ENCODE measurements around the gene STEEP1. TPM values are rescaled to one million over a fixed set of nuclear protein-coding genes. Genes with fewer than 3 reads are reported as not detected.
"Not testable (repeated sequence)": the region's sequence is repeated elsewhere in the genome, so short reads cannot be mapped to it uniquely, and the experiment has no call there.

STEEP1 gene
- total and polyA plus RNA-seq, 2 donors = 20.4 to 38.8 TPM

DNA sequence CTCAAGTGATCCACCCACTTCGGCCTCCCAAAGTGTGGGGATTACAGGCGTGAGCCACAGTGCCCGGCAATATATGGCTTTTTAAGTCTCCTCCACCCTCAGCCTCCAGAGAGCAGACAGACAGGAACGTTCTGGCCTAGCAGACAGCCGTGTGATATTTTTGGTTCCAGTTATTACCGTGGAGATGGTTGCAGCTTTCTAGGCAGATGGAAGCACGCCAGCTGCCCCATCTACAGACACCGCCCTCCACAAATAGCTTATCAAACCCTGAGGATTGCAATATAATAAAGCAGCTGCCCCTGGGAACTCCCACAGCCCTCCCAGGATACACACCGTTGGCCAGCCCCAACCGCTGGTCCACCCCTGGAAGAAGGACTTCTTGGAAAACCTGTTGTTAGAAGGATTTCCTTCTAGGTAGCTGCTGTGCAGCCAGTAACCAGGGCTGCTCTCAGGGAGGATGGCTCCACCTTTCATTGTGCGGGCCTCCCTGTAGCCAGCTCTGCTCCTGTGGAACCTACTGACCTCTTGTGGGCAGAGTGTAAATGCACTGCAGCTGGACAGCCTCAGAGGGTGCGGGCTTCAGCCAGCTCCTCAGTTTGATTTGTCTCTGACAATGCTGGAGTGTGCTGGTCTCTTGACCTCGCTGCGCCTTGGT, 52.9 kb downstream of the STEEP1 start:
- H3K4me1 ChIP-seq (ENCODE audit: control insufficient read depth in 2 of 2, insufficient read depth in 2 of 2, low read length in 2 of 2) = peaks cover 0 to 12% of the 10 kb centered on the region in 2 donors
- H3K27ac ChIP-seq (ENCODE audit: low read depth in 1 of 2, low read length in 1 of 2) = no peak overlapping the region
- H3K4me3 ChIP-seq (ENCODE audit: low read length in 2 of 2) = no peak overlapping the region
- DNase-seq (ENCODE audit: low read depth in 6 of 9, low spot score in 9 of 9) = peak in 2 of 9 donors; percentile 25 to 58
- no peaks in the 10 kb centered on the region for H3K36me3 ChIP-seq (ENCODE audit: control insufficient read depth in 2 of 2, insufficient read depth in 2 of 2, low read length in 1 of 2)
- H3K27me3 ChIP-seq (ENCODE audit: control insufficient read depth in 2 of 2, insufficient read depth in 1 of 2, low read length in 1 of 2) = no peaks in the 10 kb centered on the region
- WGBS = 68% methylated on average over 14 of the region's 14 CpGs
- no peaks in the 10 kb centered on the region for H3K9me3 ChIP-seq (ENCODE audit: control insufficient read depth in 2 of 2, insufficient read depth in 1 of 2, low read length in 1 of 2)

DNA sequence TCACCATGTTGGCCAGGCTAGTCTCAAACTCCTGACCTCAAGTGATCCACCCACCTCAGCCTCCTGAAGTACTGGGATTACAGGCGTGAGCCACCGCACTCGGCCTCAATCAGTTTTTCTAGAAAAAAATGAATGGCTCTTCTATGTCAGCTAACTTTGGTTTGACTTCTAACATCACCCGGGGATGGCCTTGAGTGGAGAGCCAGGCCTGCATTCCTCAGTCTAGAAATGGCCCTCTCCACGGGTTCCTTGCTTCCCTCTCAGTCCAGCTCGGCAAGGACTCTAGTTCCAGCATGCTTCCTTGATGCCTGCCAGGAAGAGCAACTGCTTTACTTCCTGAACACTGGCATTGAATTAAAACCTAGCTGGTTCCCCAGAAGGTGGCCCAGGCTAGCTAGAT, 58.0 kb downstream of the STEEP1 start:
- no peaks in the 10 kb centered on the region for H3K27me3 ChIP-seq (ENCODE audit: control insufficient read depth in 2 of 2, insufficient read depth in 1 of 2, low read length in 1 of 2)
- H3K4me1 ChIP-seq (ENCODE audit: control insufficient read depth in 2 of 2, insufficient read depth in 2 of 2, low read length in 2 of 2) = peaks cover 0 to 12% of the 10 kb centered on the region in 2 donors
- WGBS = 95% methylated on average over 6 of the region's 6 CpGs
- H3K36me3 ChIP-seq (ENCODE audit: control insufficient read depth in 2 of 2, insufficient read depth in 2 of 2, low read length in 1 of 2) = no peaks in the 10 kb centered on the region
- no peak overlapping the region for H3K27ac ChIP-seq (ENCODE audit: low read depth in 1 of 2, low read length in 1 of 2)
- no peak overlapping the region for H3K4me3 ChIP-seq (ENCODE audit: low read length in 2 of 2)
- no peaks in the 10 kb centered on the region for H3K9me3 ChIP-seq (ENCODE audit: control insufficient read depth in 2 of 2, insufficient read depth in 1 of 2, low read length in 1 of 2)
- no peak for DNase-seq (ENCODE audit: low read depth in 6 of 9, low spot score in 9 of 9)

DNA sequence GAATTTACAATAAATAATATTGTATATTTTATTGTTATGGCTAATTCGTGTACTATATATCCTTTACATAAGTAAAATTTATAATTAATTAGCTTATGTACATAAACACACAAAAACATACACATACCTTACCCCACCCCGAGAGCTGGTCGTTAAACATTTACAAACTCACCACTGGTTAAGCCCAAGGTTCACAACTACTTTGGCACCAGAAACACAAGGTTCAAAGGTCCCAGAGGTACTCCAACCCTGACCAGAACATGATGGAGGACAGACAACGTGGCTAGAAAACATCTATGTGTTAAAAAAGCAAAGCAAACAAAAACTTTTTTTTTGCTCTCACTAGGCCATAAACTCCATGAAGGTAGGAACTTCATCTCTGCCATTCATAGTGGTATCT, 59.3 kb downstream of the STEEP1 start:
- no peak overlapping the region for H3K27ac ChIP-seq (ENCODE audit: low read depth in 1 of 2, low read length in 1 of 2)
- DNase-seq (ENCODE audit: low read depth in 6 of 9, low spot score in 9 of 9) = no peak
- H3K4me1 ChIP-seq (ENCODE audit: control insufficient read depth in 2 of 2, insufficient read depth in 2 of 2, low read length in 2 of 2) = peaks cover 0 to 15% of the 10 kb centered on the region in 2 donors
- WGBS = 100% methylated on average over 4 of the region's 4 CpGs
- no peak overlapping the region for H3K4me3 ChIP-seq (ENCODE audit: low read length in 2 of 2)
- H3K9me3 ChIP-seq (ENCODE audit: control insufficient read depth in 2 of 2, insufficient read depth in 1 of 2, low read length in 1 of 2) = no peaks in the 10 kb centered on the region
- H3K36me3 ChIP-seq (ENCODE audit: control insufficient read depth in 2 of 2, insufficient read depth in 2 of 2, low read length in 1 of 2) = no peaks in the 10 kb centered on the region
- no peaks in the 10 kb centered on the region for H3K27me3 ChIP-seq (ENCODE audit: control insufficient read depth in 2 of 2, insufficient read depth in 1 of 2, low read length in 1 of 2)

DNA sequence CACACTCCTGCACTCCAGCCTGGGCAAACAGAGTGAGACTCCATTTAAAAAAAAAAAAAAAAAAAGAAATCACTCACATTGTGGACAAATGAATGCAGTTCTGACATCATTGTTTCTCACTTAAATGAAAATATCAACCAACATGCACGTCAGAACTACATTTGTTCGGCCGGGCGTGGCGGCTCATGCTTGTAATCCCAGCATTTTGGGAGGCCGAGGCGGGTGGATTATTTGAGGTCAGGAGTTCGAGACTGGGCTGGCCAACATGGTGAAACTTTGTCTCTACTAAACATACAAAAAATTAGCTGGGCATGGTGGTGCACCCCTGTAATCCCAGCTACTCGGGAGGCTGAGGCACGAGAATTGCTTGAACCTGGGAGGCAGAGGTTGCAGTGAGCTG, 60.1 kb downstream of the STEEP1 start:
- 96% methylated on average over 10 of the region's 10 CpGs for WGBS
- not testable (repeated sequence) for H3K36me3 ChIP-seq (ENCODE audit: control insufficient read depth in 2 of 2, insufficient read depth in 2 of 2, low read length in 1 of 2); DNase-seq (ENCODE audit: low read depth in 6 of 9, low spot score in 9 of 9); H3K4me3 ChIP-seq (ENCODE audit: low read length in 2 of 2); H3K27me3 ChIP-seq (ENCODE audit: control insufficient read depth in 2 of 2, insufficient read depth in 1 of 2, low read length in 1 of 2); H3K27ac ChIP-seq (ENCODE audit: low read depth in 1 of 2, low read length in 1 of 2); H3K9me3 ChIP-seq (ENCODE audit: control insufficient read depth in 2 of 2, insufficient read depth in 1 of 2, low read length in 1 of 2)
- H3K4me1 ChIP-seq (ENCODE audit: control insufficient read depth in 2 of 2, insufficient read depth in 2 of 2, low read length in 2 of 2) = peaks cover 0 to 20% of the 10 kb centered on the region in 2 donors

DNA sequence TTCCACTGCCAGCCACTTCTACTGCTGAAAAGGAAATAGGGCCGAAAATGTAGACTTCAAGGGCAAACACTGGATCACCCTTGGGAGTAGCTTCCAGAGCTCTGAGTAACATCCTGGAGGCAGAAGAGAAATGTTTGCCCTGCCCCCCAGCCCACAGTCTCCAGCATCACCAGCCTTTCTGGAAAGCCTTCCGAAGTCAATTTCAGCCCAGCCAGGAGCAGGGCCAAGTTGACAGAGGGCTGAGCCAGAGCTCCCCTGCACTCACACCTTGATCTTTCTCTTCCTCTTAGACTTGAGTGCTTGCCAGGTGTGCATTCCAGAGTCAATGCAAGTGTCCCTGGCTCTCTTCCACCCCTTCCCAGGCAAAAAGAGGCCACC, 61.7 kb downstream of the STEEP1 start:
- WGBS = 97% methylated on average over 2 of the region's 2 CpGs
- H3K27ac ChIP-seq (ENCODE audit: low read depth in 1 of 2, low read length in 1 of 2) = no peak overlapping the region
- no peak for DNase-seq (ENCODE audit: low read depth in 6 of 9, low spot score in 9 of 9)

DNA sequence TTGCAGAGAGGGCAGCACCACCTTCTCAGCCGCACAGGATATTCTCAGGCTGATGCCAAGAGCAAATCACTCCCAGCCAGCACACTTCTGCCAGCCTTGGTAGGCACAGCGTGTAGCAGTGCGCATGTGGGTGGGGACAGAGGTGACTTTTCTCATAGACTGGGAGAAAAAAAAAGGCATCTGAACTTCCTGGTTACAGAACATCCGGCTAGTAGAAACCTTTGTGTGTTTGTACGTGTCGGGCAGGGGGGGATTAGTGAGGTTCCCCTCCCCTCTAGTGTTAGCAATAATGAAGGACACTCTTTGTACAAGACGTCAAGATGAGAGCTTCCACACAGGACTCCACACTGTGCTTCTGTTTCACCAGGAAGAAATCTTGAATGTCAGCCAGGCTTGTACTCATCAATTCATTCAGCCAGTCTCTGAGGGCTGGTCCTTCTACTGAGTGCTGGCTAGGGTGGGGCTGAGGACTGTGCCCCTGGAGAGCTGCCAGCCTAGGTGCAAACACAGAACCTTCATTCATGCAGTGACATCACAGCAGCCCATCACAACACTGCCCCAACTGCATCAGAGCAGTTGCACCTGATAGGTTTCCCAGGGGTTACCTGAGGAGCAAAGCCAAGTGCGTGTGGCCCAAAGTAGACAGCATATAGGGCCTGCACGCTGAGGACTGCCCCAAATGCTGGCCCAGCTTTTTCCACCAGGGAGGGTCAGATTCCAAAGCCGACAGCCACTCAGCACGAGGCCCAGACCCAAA, 62.3 kb downstream of the STEEP1 start:
- H3K36me3 ChIP-seq (ENCODE audit: control insufficient read depth in 2 of 2, insufficient read depth in 2 of 2, low read length in 1 of 2) = no peaks in the 10 kb centered on the region
- 65% methylated on average over 11 of the region's 11 CpGs for WGBS
- no peaks in the 10 kb centered on the region for H3K9me3 ChIP-seq (ENCODE audit: control insufficient read depth in 2 of 2, insufficient read depth in 1 of 2, low read length in 1 of 2)
- peaks cover 0 to 20% of the 10 kb centered on the region in 2 donors for H3K4me1 ChIP-seq (ENCODE audit: control insufficient read depth in 2 of 2, insufficient read depth in 2 of 2, low read length in 2 of 2)
- peak overlapping the region; percentile 36 to 57 for H3K27ac ChIP-seq (ENCODE audit: low read depth in 1 of 2, low read length in 1 of 2)
- H3K27me3 ChIP-seq (ENCODE audit: control insufficient read depth in 2 of 2, insufficient read depth in 1 of 2, low read length in 1 of 2) = no peaks in the 10 kb centered on the region
- peak in 2 of 9 donors; percentile 33 to 68 for DNase-seq (ENCODE audit: low read depth in 6 of 9, low spot score in 9 of 9)
- no peak overlapping the region for H3K4me3 ChIP-seq (ENCODE audit: low read length in 2 of 2)

More for the DNA sequence above, 61.7 kb downstream of the STEEP1 start:
- no peaks in the 10 kb centered on the region for H3K9me3 ChIP-seq (ENCODE audit: control insufficient read depth in 2 of 2, insufficient read depth in 1 of 2, low read length in 1 of 2)
- H3K36me3 ChIP-seq (ENCODE audit: control insufficient read depth in 2 of 2, insufficient read depth in 2 of 2, low read length in 1 of 2) = no peaks in the 10 kb centered on the region
- H3K4me3 ChIP-seq (ENCODE audit: low read length in 2 of 2) = no peak overlapping the region
- H3K4me1 ChIP-seq (ENCODE audit: control insufficient read depth in 2 of 2, insufficient read depth in 2 of 2, low read length in 2 of 2) = peaks cover 0 to 20% of the 10 kb centered on the region in 2 donors
- H3K27me3 ChIP-seq (ENCODE audit: control insufficient read depth in 2 of 2, insufficient read depth in 1 of 2, low read length in 1 of 2) = no peaks in the 10 kb centered on the region

DNA sequence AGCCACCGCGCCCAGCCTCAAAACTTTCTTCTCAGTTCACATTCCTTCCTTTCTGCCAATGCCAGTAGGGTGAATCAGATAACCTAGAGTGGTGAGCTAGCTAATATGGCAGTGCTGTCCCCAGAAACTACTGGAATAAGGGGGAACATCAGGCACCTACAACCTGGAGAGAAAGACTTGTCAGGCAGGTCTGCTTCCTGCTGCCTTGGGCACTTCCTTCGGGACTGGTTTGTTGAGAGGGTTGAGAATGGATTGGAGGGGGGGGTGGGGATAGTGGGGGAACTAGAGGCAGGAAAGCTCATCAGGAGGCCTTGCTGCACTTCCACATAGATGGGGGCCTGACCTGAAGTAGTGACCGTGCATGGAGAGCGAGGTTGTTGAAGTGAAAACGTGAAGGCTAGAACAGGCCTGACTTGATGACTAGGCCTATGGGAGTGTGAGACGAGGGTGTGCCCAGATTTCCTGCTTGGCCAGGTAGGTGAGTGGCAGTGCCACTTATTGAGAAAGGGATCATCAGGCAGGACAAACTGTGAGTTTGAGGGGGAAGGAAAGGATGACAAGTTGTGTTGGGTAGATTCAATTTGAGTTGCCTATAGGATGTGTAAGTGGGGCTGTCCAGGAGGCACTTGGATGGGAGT, 63.6 kb downstream of the STEEP1 start:
- no peak overlapping the region for H3K4me3 ChIP-seq (ENCODE audit: low read length in 2 of 2)
- no peaks in the 10 kb centered on the region for H3K9me3 ChIP-seq (ENCODE audit: control insufficient read depth in 2 of 2, insufficient read depth in 1 of 2, low read length in 1 of 2)
- H3K36me3 ChIP-seq (ENCODE audit: control insufficient read depth in 2 of 2, insufficient read depth in 2 of 2, low read length in 1 of 2) = no peaks in the 10 kb centered on the region
- no peaks in the 10 kb centered on the region for H3K27me3 ChIP-seq (ENCODE audit: control insufficient read depth in 2 of 2, insufficient read depth in 1 of 2, low read length in 1 of 2)
- H3K4me1 ChIP-seq (ENCODE audit: control insufficient read depth in 2 of 2, insufficient read depth in 2 of 2, low read length in 2 of 2) = peaks cover 0 to 30% of the 10 kb centered on the region in 2 donors
- WGBS = 97% methylated on average over 7 of the region's 7 CpGs
- no peak overlapping the region for H3K27ac ChIP-seq (ENCODE audit: low read depth in 1 of 2, low read length in 1 of 2)
- no peak for DNase-seq (ENCODE audit: low read depth in 6 of 9, low spot score in 9 of 9)

DNA sequence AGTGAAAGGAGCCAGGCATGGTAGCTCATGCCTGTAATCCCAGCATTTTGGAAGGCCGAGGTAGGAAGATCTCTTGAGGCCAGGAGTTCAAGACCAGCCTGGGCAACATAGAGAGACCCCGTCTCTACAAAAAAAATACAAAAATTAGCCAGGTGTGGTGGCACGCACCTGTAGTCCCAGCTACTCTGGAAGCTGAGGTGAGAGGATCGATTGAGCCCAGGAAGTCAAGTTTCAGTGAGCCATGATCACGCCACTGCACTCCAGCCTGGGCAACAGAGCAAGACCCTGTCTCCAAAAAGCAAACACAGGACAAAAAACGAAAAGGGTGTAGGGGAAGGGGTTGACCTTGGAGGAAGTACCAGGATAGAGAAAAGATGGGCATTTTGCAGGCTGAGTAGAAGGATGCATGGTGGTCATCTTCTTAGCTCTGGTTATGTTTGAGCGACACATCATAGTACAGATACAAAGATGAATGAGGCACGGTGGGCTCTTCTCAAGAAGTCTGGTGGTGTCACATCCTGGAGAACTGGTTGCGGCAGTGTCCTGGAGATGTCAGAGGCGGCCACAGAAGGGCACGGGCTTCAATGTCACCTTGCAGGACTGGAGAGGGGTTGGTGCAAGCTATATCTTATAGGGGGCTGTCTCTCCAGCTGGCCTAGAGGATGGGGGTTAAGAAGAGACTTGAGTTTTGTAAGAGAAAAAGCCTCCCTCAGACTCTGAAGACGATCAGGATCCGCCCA, 65.0 kb downstream of the STEEP1 start:
- 94% methylated on average over 13 of the region's 13 CpGs for WGBS

More for the DNA sequence above, 65.0 kb downstream of the STEEP1 start:
- Histone ChIP-seq H3K27me3 (ENCODE audit: control insufficient read depth in 2 of 2, insufficient read depth in 1 of 2, low read length in 1 of 2) (no peaks in the 10 kb centered on the region), H3K9me3 (ENCODE audit: control insufficient read depth in 2 of 2, insufficient read depth in 1 of 2, low read length in 1 of 2) (no peaks in the 10 kb centered on the region), H3K27ac (ENCODE audit: low read depth in 1 of 2, low read length in 1 of 2) (no peak overlapping the region), H3K4me3 (ENCODE audit: low read length in 2 of 2) (no peak overlapping the region), H3K36me3 (ENCODE audit: control insufficient read depth in 2 of 2, insufficient read depth in 2 of 2, low read length in 1 of 2) (no peaks in the 10 kb centered on the region), H3K4me1 (ENCODE audit: control insufficient read depth in 2 of 2, insufficient read depth in 2 of 2, low read length in 2 of 2) (peaks cover 7 to 44% of the 10 kb centered on the region in 2 donors)
- DNase-seq (ENCODE audit: low read depth in 6 of 9, low spot score in 9 of 9) = no peak
